ENCODE results near the gene TMC5.

GRCh38 chr16:19474617-19475016 is 56.9 kb downstream of the TMC5 start:
- no peak for TF ChIP-seq CTCF (IDR thresholded peaks at IDR 0.05)
- no peak for TF ChIP-seq POLR2A (IDR thresholded peaks at IDR 0.05)
- TF ChIP-seq POLR2AphosphoS5 (IDR thresholded peaks at IDR 0.05): no peak

All from sigmoid colon (tissue), 4 donors.